GM21528 (cell line): Measurements from ENCODE around the gene ADAMTSL1.

Experiments
- ATAC-seq: cut with Tn5 transposase; IDR thresholded peaks from one replicate; pipeline ENCODE4 v1.9.1; 2021; ENCODE audit warnings: mild to moderate bottlenecking, moderate library complexity; ENCODE audit not compliant: unreplicated experiment, low FRiP score

The ADAMTSL1 gene

DNA sequence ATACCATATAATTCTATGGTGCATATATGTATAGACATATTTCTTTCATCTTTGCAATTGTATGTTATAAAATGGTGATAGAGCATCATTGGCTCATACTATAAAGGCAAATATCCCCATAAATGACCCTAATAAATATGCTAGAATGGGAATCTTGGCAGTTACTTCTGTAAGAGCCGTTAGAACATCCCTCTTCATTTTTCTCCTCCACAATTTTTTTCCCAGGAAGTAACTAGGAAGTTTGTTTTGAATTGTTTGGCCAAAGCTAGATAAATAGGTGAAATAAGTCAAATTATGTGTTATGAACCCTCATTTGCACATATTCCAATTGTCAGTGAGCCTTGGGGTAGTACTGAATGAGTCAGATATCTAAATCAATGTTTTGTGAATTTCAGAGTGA lies 209.9 kb downstream of the ADAMTSL1 start:
- no peak for ATAC-seq

- no peak for ATAC-seq
Measured at GRCh38 chr9:18684593-18685317, 210.8 kb downstream of the ADAMTSL1 start.

DNA sequence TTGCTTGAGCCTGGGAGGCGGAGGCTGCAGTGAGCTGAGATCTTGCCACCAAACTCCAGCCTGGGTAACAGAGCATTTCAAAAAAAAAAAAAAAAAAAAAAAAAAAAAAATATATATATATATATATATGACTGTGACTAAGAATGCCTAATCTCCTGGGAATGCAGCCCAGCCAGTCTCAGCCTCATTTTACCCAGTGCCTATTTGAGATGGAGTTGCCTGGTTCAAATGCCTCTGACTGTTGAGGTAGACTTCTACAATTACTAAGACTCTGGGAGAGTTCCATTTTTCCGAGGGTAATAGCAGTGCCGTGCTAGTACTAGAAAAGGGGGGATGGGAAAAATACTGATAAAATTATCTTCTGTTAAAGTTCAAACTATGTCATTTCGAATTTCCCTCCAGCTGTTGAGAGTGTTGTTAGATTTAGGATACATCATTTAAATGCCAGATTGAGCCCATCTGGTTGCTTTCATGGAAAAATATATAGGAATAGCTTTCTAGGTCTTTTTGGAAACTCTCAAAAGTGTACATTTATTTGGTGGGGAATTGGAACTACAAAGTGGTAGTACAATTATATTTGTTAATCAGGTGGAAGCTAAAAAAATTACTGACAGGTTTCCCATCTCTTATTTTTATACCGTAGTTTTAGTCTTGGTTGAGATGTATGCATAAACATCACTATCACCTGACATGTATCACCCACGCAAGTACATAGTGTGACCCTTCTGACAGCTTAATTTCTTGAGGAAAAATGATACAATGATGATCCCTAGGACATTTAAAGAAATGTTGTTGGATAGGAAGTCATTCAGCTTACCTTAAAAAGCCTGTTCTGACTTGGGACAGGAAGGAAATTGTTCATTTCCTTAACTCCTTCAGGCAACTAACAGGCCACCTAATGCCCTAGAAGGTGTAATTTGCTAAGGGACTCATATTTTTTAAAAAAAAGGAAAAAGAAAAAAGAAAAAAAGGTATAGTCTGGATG lies 214.9 kb downstream of the ADAMTSL1 start:
- ATAC-seq, result no peak

DNA sequence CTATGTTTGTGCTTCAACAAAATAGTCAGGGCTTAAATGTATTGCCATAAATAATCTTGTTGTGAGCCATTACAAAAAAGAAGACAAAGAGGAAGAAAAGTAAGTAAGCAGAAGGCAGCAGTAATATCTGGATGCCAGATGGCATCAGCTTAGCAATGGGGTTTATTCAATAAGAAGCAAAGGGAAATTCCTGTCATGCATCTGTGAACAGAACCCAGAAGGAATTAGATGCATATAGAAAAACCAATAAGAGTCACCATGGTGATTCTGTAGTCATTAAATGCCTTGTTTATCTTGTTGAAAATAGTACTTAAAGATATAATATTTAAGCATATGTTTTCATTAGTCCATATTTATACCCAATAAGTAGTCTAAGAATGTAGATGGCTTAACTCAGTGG lies 216.0 kb downstream of the ADAMTSL1 start:
- no peak for ATAC-seq

DNA sequence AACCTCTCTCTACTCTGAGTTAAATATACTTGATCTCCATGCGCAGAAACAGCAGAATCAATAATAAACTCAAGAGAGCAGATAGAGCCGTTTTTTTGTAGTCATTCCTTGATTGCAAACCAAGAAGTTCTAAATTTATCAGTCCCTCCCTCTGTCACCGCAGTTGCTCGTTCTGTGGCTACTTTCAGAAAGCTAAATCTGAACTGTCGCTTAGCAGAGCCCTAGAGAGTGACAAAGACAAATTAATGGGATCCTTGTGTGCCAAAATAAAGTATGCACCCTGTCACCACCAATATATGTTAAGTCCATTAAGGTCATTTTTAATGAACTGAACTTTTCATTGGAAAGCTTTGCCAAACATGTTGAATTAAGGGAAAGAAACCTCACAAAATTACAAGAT lies 218.3 kb downstream of the ADAMTSL1 start:
- no peak for ATAC-seq

GRCh38 chr9:18692962-18693361 lies 219.0 kb downstream of the ADAMTSL1 start:
- ATAC-seq, result no peak

DNA sequence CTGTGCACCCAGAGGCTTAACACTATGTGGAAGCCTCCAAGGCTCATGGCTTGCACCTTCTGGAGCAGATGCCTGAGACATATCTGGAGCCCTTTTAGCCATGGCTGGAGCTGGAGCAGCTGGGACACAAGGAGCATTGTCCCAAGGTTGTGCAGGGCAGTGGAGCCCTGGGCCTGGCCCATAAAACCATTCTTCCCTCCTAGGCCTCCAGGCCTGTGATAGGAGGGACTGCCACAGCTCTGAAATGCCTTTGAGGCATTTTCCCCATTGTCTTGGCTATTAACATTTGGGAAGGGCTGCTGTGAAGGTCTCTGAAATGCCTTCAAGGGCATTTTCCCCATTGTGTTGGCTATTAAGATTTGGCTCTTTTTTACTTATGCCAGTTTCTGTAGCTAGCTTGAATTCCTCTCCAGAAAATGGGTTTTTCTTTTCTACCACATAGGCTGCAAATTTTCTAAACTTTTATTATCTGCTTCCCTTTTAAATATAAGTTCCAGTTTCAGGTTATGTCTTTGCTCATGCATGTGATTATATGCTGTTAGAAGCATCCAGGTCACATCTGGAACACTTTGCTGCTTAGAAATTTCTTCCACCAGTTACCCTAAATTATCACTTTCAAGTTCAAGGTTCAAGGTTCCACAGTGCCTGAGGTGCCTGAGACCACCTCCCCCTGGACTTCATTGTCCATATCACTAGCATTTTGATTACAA lies 221.2 kb downstream of the ADAMTSL1 start:
- ATAC-seq, result no peak

DNA sequence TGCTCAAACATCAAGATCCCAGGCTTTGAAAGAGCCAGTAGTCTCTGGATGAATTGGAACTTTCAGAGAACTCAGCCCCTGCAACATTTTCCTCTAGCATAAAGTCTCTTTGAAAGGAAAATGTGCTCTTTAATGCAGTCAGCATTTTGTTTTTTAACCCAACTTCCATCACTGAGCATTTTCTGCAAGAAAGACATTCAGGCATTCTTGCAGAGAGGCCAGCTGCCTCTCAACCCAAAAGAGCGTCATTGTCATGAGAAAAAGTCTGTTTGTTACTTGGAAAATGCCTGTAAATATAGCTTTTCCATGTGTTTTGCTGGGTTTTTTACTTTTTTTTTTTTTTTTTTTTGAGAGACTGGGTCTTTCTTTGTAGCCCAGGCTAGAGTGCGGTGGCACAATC lies 225.0 kb downstream of the ADAMTSL1 start:
- ATAC-seq, result no peak

- no peak for ATAC-seq
Measured at GRCh38 chr9:18699764-18700163, 225.8 kb downstream of the ADAMTSL1 start.

DNA sequence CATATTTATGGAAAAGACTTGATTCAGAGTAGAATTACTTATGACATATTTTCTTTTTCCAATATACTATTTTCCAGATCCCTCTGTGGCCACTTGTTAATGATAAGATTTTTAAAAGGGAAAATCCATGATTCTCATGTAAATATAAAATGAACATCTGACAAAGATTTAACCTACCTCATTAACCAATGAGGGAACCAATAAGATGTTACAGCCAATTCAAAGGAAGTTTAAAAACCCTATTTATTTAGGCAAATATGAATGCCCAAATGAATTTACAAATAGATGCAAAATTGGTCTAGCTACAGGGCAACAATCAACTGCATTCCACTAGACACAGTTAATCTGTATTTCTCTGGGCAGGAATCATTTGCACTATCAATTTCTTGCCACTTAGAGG lies 226.8 kb downstream of the ADAMTSL1 start:
- no peak for ATAC-seq

- no peak for ATAC-seq
Measured at GRCh38 chr9:18703151-18703900, 229.4 kb downstream of the ADAMTSL1 start.

GRCh38 chr9:18703901-18704379 lies 230.0 kb downstream of the ADAMTSL1 start:
- no peak for ATAC-seq

DNA sequence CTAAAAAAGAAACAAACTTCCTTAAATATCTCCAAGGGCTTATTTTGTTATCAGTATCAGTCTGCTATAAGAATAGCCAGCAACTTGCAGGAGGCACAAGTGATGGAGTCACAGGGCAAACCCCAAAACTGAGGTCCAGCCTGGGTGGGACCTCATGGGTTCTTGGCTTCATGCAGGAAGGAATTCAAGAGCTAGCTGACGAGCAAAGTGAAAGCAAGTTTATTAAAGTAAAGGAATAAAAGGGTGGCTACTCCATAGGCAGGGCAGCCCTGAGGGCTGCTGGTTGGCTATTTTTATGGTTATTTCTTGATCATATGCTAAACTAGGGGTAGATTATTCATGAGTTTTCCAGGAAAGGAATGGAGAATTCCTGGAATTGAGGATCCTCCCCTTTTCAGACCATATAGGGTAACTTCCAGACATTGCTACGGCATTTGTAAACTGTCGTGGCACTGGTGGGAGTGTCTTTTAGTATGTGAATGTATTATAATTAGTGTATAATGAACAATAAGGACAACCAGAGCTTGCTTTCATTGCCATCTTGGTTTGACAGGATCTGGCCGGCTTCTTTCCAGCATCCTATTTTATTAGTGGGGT lies 231.9 kb downstream of the ADAMTSL1 start:
- ATAC-seq, result no peak

GRCh38 chr9:18706648-18707047 lies 232.7 kb downstream of the ADAMTSL1 start:
- no peak for ATAC-seq

DNA sequence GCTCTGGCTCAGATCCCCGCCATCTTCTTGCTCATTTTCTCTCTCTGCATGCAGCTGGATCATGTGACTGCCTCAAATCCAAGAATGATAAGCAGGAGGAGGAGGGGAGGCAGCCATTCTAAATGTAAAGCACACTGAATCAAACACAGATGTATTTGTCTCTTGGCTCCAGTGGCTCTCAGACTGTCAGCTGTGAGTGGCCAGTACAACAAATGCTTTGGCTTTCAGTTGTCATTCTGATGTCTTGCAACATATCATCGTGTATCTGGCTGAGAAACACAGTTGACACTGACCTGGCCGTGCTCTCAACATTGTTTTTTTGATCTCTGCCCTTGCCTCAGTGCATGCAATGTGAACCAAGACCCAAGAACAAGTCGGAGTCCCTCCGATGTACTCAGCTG lies 233.1 kb downstream of the ADAMTSL1 start:
- no peak for ATAC-seq

DNA sequence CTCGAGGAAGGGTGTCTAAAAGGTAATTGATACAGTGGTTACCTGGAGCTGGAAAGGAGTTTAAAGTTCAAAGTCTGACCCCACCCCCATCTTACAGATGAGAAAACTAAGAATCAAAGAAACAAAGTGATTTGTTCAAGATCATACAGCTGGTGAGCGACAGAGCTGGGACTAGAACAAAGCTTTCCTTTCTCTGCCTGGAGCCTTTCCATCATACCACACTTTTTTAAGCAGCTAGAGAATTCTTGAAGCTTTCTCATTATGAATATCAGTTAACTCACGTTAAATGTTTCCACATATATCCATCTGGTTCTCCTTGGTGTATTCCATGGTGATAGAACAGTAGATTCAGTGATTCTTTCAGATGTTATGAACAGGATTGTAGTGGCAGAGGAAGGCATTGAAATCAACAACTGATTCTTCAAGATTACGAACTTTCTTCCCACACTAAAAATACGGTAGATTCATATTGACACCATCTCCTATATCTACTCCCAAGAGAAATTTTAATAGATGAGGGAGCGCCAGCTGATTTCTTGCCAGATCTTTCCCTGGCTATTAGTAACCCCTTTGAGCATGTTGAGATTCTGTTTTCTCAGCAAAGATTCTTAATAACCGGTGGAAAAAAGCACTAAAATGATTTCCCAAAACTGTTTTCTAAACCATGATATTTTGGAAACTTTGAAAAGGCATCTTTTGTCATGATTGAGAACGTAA lies 233.7 kb downstream of the ADAMTSL1 start:
- ATAC-seq, result no peak

DNA sequence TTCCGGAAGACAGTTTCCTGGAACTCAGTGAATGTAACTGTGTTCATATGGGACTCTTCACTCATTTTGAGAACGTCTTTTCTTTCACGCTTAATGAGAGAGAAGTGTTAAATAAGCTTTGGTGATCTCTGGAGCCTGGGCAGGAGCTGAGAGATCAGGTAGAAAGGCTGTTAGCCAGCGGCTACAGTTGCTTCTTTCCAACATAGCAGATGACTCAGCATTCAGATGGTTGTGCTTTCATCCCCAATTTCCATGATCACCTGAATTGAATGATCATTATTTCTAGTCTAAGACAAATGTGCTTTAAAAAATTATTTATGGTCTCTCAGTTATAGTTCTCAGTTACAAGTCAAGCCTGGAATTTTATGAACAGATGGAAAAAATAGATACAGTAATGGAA lies 234.5 kb downstream of the ADAMTSL1 start:
- ATAC-seq, result no peak

DNA sequence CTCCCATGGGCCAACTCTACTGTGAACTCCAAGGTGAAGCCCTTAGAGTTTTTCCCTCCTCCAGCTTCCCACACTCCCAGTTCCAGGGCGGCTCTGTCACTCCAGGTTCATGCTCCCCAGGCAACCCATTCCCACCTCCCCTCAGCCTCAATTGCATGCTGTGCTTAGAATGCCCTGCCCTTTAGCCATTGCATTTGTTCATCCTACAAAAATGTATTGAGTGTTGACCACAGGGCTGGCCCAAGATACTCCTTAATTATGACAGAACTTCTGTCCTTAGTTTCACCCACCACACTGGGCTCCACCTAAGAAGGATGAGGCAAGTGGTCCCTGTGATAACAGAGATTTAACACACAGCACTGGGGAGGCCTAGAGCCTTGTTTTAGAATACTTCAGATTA lies 236.1 kb downstream of the ADAMTSL1 start:
- no peak for ATAC-seq

GRCh38 chr9:18717759-18718158 lies 243.8 kb downstream of the ADAMTSL1 start:
- ATAC-seq, result no peak
